Activated CD8-positive, alpha-beta memory T cell treated with anti-CD3 and anti-CD28 coated beads, Interleukin-2, amount 50 U/mL, for 24 hours (primary cell): ENCODE measurements around the gene KRT86.

ENCODE experiments used
- DNase-seq: peaks from one replicate; pipeline ENCODE4 v3.0.0-alpha.2; 2020; ENCODE audit errors: extremely low read depth

The KRT86 gene

GRCh38 chr12:52356762-52357580 is 82.5 kb downstream of the KRT86 start:
- DNase-seq: no peak
